Common myeloid progenitor, CD34-positive (primary cell): ENCODE measurements around the gene RASAL2.

Experiments
- CTCF ChIA-PET: fragments of 350-600 bp; sonication (Branson Sonifier 250); formaldehyde crosslinking; loops from one replicate; lab custom pipeline; 2021; ENCODE audit warnings: antibody characterized with exemption; lab: Charles Lee
- POLR2A ChIA-PET: fragments of 350-600 bp; sonication (Branson Sonifier 250); formaldehyde crosslinking; loops from one replicate; lab custom pipeline; 2021; ENCODE audit warnings: antibody characterized with exemption; lab: Charles Lee
- DNase-seq, 3 donors: peaks; one replicate each; pipeline versions ENCODE4 v3.0.0 to v3.0.0-alpha.2; 2013
- H3K27ac ChIP-seq, 2 experiments: 1 replicate in 1 of 2; 2 replicates in 1 of 2; pipeline ENCODE4 v1.7.0; 2013; ENCODE audit warnings: inconsistent platforms in 2 of 2, low read length in 2 of 2, mild to moderate bottlenecking in 2 of 2, low read depth in 1 of 2, moderate library complexity in 1 of 2; ENCODE audit not compliant: severe bottlenecking in 2 of 2, insufficient read depth in 1 of 2, poor library complexity in 1 of 2
- H3K27me3 ChIP-seq, 5 experiments: replicated peaks in 2 of 5; 1 replicate in 3 of 5; 2 replicates in 2 of 5; pipeline versions ENCODE4 v1.6.1 to v1.7.0; 2013; ENCODE audit warnings: low read length in 4 of 5, mild to moderate bottlenecking in 2 of 5, moderate library complexity in 2 of 5, inconsistent platforms in 1 of 5; ENCODE audit not compliant: insufficient read depth in 5 of 5, control insufficient read depth in 4 of 5
- H3K36me3 ChIP-seq, 4 experiments: 1 replicate in 2 of 4; 2 replicates in 2 of 4; pipeline versions ENCODE4 v1.6.1 to v1.7.0; 2013; ENCODE audit warnings: low read length in 3 of 4, control low read depth in 1 of 4, mild to moderate bottlenecking in 1 of 4; ENCODE audit not compliant: control insufficient read depth in 4 of 4, insufficient read depth in 4 of 4
- H3K4me1 ChIP-seq, 4 experiments: 1 replicate in 3 of 4; 2 replicates in 1 of 4; pipeline versions ENCODE4 v1.6.1 to v1.7.1; 2013; ENCODE audit warnings: low read length in 3 of 4, mild to moderate bottlenecking in 3 of 4, control low read depth in 1 of 4, inconsistent platforms in 1 of 4, moderate library complexity in 1 of 4; ENCODE audit not compliant: control insufficient read depth in 4 of 4, insufficient read depth in 4 of 4; ENCODE audit errors: control extremely low read depth in 1 of 4
- H3K4me3 ChIP-seq, 7 experiments: 1 replicate in 4 of 7; 2 replicates in 3 of 7; pipeline versions ENCODE4 v1.5.1 to v1.7.0; 2013; ENCODE audit warnings: mild to moderate bottlenecking in 7 of 7, low read length in 6 of 7, moderate library complexity in 6 of 7, inconsistent platforms in 2 of 7, low read depth in 2 of 7, control low read depth in 1 of 7; ENCODE audit not compliant: insufficient read depth in 4 of 7, control insufficient read depth in 1 of 7; ENCODE audit errors: extremely low read depth in 1 of 7
- H3K9me3 ChIP-seq, 5 experiments: 1 replicate in 4 of 5; 2 replicates in 1 of 5; pipeline versions ENCODE4 v1.6.1 to v1.7.1; 2013; ENCODE audit warnings: low read length in 4 of 5, mild to moderate bottlenecking in 2 of 5, inconsistent platforms in 1 of 5, low read depth in 1 of 5, moderate library complexity in 1 of 5; ENCODE audit not compliant: control insufficient read depth in 4 of 5, insufficient read depth in 2 of 5; ENCODE audit errors: control extremely low read depth in 1 of 5
- WGBS: methylation state at CpG from one replicate; pipeline ENCODE4 v1.1.5; 2013; ENCODE audit not compliant: insufficient coverage; 5-methylcytosine and 5-hydroxymethylcytosine counted together

RASAL2 gene

GRCh38 chr1:178060789-178061556 is 32.9 kb upstream of the RASAL2 start:
- peaks cover 0 to 9% (median 4%) of the 10 kb centered on the region in 4 experiments for H3K4me1 ChIP-seq
- WGBS = 91% methylated on average over 7 of the region's 9 CpGs
- H3K9me3 ChIP-seq = no peaks in the 10 kb centered on the region
- no peak for DNase-seq
- CTCF ChIA-PET = interaction anchor here (0.9 to 1.5 kb wide), 3 partner anchors 27 to 128 kb away, joined by 3 read pairs; no protein-coding TSS in a partner anchor
- H3K27me3 ChIP-seq = no peaks in the 10 kb centered on the region
- H3K4me3 ChIP-seq = no peak overlapping the region
- POLR2A ChIA-PET = no interaction called here
- no peaks in the 10 kb centered on the region for H3K36me3 ChIP-seq
- H3K27ac ChIP-seq = no peak overlapping the region

GRCh38 chr1:178061620-178062019 is 32.3 kb upstream of the RASAL2 start:
- H3K27me3 ChIP-seq = no peaks in the 10 kb centered on the region
- H3K36me3 ChIP-seq = no peaks in the 10 kb centered on the region
- CTCF ChIA-PET = interaction anchor here (0.9 to 1.5 kb wide), 2 partner anchors 28 to 30 kb away, joined by 3 read pairs; no protein-coding TSS in a partner anchor
- POLR2A ChIA-PET = no interaction called here
- H3K9me3 ChIP-seq = no peaks in the 10 kb centered on the region
- WGBS = no CpG with 5 or more reads among the region's 1 CpG
- no peak for DNase-seq
- peaks cover 0 to 9% (median 2%) of the 10 kb centered on the region in 4 experiments for H3K4me1 ChIP-seq
- H3K4me3 ChIP-seq = no peak overlapping the region
- no peak overlapping the region for H3K27ac ChIP-seq

GRCh38 chr1:178064191-178064821 is 29.6 kb upstream of the RASAL2 start:
- POLR2A ChIA-PET = no interaction called here
- H3K9me3 ChIP-seq = no peaks in the 10 kb centered on the region
- DNase-seq = no peak
- no peak overlapping the region for H3K27ac ChIP-seq
- H3K4me1 ChIP-seq = peaks cover 0 to 15% (median 4%) of the 10 kb centered on the region in 4 experiments
- CTCF ChIA-PET = interaction anchor here (1.7 kb wide), 1 partner anchor 124 kb away, joined by 4 read pairs; no protein-coding TSS in a partner anchor
- H3K27me3 ChIP-seq = no peaks in the 10 kb centered on the region
- H3K36me3 ChIP-seq = no peaks in the 10 kb centered on the region
- no peak overlapping the region for H3K4me3 ChIP-seq
- WGBS = 90% methylated on average over 3 of the region's 8 CpGs

GRCh38 chr1:178065250-178065649 is 28.7 kb upstream of the RASAL2 start:
- CTCF ChIA-PET = interaction anchor here (1.7 kb wide), 1 partner anchor 124 kb away, joined by 4 read pairs; no protein-coding TSS in a partner anchor

GRCh38 chr1:178066296-178066907 is 27.5 kb upstream of the RASAL2 start:
- WGBS = 96% methylated on average over 4 of the region's 8 CpGs
- H3K9me3 ChIP-seq = no peaks in the 10 kb centered on the region

More at GRCh38 chr1:178065250-178065649, 28.7 kb upstream of the RASAL2 start:
- Histone ChIP-seq H3K4me1 (peaks cover 0 to 15% (median 4%) of the 10 kb centered on the region in 4 experiments), H3K36me3 (no peaks in the 10 kb centered on the region), H3K27ac (no peak overlapping the region), H3K4me3 (no peak overlapping the region), H3K27me3 (no peaks in the 10 kb centered on the region), H3K9me3 (no peaks in the 10 kb centered on the region)
- DNase-seq = no peak
- 98% methylated on average over 3 of the region's 3 CpGs for WGBS
- POLR2A ChIA-PET = no interaction called here

DNA sequence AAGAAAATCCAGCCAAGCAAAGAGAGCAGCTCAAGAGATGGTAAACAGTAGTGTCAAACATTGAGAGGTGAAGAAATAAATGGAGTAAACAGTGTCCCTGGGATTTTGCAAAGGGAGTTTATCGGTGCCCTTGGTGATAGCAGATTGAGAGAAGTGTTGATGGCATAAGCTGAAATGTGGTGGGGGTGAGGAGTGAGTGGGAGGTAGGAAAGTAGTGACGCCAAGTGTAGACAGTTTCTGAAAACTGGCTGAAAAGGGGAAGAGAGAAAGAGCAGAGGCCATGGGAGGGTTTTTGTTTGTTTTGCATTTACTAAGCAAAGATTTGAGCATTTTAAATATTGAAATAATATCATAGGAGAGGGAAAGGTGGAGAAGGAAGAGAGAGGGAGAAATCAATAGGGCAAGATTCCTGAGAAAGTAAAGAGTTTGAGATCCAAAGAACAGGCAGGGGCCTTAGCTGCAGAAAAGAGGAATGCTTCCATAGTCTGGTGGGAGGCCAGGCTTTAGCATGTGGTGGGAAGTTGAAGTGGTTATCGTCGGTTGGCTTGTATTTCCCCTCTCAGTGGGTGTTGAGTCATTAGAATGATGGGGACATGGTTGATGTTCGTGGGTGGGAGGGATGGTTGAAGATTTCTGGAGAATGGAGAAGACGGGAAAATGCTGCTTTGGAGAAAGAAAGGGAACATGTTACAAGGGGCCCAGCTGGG is 26.8 kb upstream of the RASAL2 start:
- POLR2A ChIA-PET = no interaction called here

More at GRCh38 chr1:178066296-178066907, 27.5 kb upstream of the RASAL2 start:
- H3K4me1 ChIP-seq = peaks cover 0 to 15% (median 4%) of the 10 kb centered on the region in 4 experiments
- CTCF ChIA-PET = interaction anchor here (0.9 to 1.3 kb wide), 3 partner anchors 8 to 135 kb away, joined by 3 to 4 read pairs (median 3); no protein-coding TSS in a partner anchor
- POLR2A ChIA-PET = no interaction called here
- no peak overlapping the region for H3K4me3 ChIP-seq
- no peak overlapping the region for H3K27ac ChIP-seq
- no peak for DNase-seq
- H3K27me3 ChIP-seq = no peaks in the 10 kb centered on the region
- H3K36me3 ChIP-seq = no peaks in the 10 kb centered on the region

More for the DNA sequence above, 26.8 kb upstream of the RASAL2 start:
- H3K27ac ChIP-seq = no peak overlapping the region
- peaks cover 0 to 15% (median 4%) of the 10 kb centered on the region in 4 experiments for H3K4me1 ChIP-seq
- 37% methylated on average over 6 of the region's 6 CpGs for WGBS
- no peaks in the 10 kb centered on the region for H3K27me3 ChIP-seq
- CTCF ChIA-PET = interaction anchor here (0.9 to 1.3 kb wide), 3 partner anchors 9 to 135 kb away, joined by 3 to 4 read pairs (median 3); no protein-coding TSS in a partner anchor
- peak in 2 of 3 donors; percentile 44 to 57 for DNase-seq
- no peaks in the 10 kb centered on the region for H3K36me3 ChIP-seq
- H3K4me3 ChIP-seq = no peak overlapping the region
- H3K9me3 ChIP-seq = no peaks in the 10 kb centered on the region
